GM12873 (cell line): Measurements from ENCODE around the gene DENND5B.

Experiments used
- TF ChIP-seq, protein P1 (sequence below): IDR thresholded peaks from 2 replicates; pipeline ENCODE4 v1.5.1; 2012; ENCODE audit warnings: low read depth, mild to moderate bottlenecking, moderate library complexity, low read length, control low read depth; ENCODE audit not compliant: insufficient read depth; ENCODE audit errors: missing control alignments

Gene DENND5B

DNA sequence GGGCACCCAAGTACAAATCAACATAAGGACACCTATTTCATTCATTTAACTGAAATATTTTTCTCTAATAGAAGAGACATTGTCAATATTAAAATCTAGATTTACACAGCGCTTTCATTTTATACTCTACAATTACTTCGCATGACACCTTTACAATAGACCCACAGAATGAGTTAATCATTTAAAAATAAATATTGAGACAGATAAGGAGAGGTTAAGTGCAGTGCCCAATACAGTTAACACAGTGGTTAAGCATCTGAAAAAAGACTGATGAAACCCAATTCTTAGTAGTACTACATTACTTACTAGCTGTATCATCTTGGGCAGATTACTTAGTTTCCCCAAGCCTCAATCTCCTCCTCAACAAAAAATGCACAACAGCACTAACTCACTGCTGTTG lies 116.2 kb downstream of the DENND5B start:
- TF ChIP-seq, protein P1, sequence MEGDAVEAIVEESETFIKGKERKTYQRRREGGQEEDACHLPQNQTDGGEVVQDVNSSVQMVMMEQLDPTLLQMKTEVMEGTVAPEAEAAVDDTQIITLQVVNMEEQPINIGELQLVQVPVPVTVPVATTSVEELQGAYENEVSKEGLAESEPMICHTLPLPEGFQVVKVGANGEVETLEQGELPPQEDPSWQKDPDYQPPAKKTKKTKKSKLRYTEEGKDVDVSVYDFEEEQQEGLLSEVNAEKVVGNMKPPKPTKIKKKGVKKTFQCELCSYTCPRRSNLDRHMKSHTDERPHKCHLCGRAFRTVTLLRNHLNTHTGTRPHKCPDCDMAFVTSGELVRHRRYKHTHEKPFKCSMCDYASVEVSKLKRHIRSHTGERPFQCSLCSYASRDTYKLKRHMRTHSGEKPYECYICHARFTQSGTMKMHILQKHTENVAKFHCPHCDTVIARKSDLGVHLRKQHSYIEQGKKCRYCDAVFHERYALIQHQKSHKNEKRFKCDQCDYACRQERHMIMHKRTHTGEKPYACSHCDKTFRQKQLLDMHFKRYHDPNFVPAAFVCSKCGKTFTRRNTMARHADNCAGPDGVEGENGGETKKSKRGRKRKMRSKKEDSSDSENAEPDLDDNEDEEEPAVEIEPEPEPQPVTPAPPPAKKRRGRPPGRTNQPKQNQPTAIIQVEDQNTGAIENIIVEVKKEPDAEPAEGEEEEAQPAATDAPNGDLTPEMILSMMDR = no peak

DNA sequence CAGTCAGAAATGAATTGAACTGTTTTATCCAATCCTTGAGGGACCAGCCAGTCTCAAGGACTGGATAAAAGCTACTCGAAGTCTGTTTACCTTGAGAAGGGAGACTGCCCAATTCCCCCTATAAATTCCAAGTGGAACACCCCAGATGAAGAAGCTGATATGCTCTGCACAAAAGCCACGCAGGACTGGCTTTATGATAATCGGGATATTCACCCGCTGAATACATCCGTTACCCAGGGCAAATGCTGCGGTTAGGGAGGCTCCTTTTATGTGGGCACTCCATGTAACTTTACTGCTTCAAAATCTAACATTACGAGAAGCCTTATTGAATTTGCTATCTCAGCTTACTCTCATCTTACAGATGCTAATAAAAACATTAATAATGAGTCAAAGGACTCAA lies 119.1 kb downstream of the DENND5B start:
- TF ChIP-seq, protein P1 = no peak

DNA sequence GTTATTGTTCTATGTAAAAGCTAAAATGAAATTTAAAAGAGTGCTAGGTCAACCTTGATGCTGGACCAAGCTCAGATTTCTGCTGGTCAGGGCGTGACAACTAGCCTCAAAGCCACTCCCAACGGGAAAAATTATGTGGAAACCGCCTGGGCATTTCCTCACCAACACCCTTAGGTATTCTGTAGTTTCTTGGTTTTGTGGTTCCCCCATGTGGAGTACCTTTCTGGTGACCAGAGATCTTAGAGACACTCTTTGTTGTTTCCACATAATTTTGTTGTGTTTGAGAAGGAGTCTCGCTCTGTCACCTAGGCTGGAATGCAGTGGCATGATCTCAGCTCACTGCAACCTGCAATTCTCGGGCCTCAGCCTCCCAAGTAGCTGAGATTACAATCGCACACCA lies 119.9 kb downstream of the DENND5B start:
- TF ChIP-seq, protein P1 = no peak

DNA sequence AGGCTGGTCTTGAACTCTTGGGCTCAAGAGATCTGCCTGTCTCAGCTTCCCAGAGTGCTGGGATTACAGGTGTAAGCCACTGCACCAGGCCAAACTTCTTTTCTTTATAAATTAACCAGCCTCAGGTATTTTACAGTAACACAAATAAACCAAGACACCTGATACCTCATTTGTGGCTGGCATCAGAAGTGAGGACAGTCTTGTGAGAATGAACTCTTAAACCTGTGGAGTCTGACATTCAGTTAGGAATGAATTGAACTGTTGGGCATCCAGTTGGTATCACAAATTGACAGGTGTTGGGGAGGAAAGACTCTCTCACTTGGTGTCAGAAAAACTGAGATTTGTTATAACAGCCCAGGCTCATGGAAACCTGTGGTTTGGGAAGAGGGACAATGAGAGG lies 120.5 kb downstream of the DENND5B start:
- TF ChIP-seq, protein P1 = no peak

DNA sequence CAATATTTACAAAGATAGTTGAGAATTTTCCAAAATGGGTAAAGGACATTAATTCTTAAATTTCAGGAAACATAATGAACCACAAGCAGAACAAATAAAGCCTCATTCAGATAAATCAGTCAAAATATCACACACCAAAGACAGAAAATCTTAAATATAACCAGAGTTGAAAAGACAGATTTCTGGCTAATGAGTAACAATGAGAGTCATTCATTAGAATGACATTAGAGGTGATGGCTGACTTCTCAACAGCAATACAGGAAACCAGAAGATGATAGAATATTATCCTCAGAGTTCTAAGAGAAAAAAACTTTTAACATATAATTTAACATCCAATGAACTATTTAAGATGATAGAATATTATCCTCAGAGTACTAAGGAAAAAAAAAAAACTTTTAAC lies 124.2 kb downstream of the DENND5B start:
- TF ChIP-seq, protein P1 = no peak

DNA sequence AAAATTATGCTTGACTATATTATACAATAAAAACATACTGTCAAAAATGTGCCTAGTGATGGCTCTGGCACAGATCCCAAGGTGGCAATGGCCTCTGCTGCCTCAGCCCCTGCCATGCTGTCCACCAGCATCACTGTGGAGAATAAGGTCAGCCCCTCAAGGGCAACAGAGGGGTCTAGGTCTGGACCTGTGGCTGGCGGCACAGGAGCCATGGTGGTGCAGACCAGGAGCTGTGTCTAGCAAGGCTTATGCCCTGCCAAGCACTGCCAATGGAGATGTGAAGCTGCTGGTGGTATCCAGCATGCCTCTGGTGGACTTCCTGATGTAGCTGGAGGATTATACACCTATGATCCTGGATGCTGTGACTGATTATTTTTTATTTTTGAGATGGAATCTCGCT lies 125.9 kb downstream of the DENND5B start:
- TF ChIP-seq, protein P1 = no peak

DNA sequence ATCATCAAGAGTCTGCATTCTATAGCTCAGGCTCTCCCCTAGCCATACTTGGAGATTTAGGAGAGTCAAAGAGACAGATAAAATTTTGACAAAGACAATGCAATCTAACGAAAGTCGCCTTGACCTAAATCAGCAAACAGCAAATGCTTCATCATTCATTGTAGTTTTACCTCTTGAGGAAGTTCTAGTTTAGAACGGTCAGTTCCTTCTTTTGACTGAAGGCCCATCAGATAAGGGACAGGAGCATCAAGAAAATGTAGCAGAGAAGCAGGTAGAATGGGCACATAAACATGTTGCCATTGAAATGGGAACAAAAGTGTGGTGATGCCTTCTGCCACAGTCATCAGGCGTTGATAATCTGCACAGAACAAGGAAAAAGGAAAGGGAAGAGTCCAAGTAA lies 130.9 kb downstream of the DENND5B start:
- TF ChIP-seq, protein P1 = no peak
